ENCODE results near the gene PSMB7. TPM values are rescaled to one million over a fixed set of nuclear protein-coding genes. Genes with fewer than 3 reads are reported as not detected.

The PSMB7 gene
- polyA plus RNA-seq, 1 of the 3 experiments (the other 2 are of a cell fraction) = 357 TPM

DNA sequence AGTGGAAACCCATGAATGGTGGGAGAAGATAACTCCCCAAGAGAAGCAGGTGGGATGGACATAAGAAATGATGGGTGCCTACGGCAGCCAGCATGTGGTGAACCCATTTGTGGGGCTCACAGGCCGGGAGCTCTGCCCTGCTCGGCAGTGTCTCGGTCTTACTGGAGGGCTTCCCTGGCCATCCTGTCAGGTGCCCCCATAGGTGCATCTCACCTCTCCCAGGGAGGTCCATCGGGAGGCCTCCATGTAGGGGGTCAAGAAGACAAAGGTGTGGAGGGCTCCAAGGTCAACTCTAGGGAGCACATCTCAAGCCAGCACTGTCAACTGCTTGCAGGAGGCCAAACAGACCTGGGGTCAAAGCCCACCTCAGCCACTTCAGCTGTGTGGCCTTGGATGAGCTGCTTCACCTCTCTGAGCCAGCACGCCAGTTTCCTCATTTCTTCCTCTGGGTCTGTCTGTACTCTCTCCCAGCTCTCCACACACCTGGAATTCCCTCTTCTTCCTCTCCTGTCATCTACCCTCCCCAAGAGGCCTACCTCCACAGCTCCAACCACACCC, 24.5 kb upstream of the PSMB7 start (continued):
- TF ChIP-seq GATA2 (CRISPR knock-in tag; IDR thresholded peaks at IDR 0.05) (no peak), RCOR1 (IDR thresholded peaks at IDR 0.05; ENCODE audit: low read length) (no peak), SMC3 (IDR thresholded peaks at IDR 0.05; ENCODE audit: low read depth, low read length) (no peak), NFIC (IDR thresholded peaks at IDR 0.05; ENCODE audit: borderline replicate concordance) (no peak)

- no peak for DNase-seq
- no peak overlapping the region for H3K27ac ChIP-seq (ENCODE audit: low read depth in 2 of 2, low read length in 1 of 2)
- H3K9ac ChIP-seq = no peak overlapping the region
- no peaks in the 10 kb centered on the region for H3K79me2 ChIP-seq (ENCODE audit: insufficient read depth)
- H3K4me3 ChIP-seq (ENCODE audit: low read depth in 2 of 2, low read length in 1 of 2) = no peak overlapping the region
- H2AFZ ChIP-seq (ENCODE audit: low read depth) = no peak overlapping the region
- H4K20me1 ChIP-seq (ENCODE audit: insufficient read depth) = no peaks in the 10 kb centered on the region
- no peaks in the 10 kb centered on the region for H3K9me3 ChIP-seq
- H3K27me3 ChIP-seq (ENCODE audit: insufficient read depth) = no peaks in the 10 kb centered on the region
- TF ChIP-seq MXI1 (IDR thresholded peaks at IDR 0.05; ENCODE audit: low read depth, low read length) = no peak
- TF ChIP-seq EP300 (IDR thresholded peaks at IDR 0.05; ENCODE audit: borderline replicate concordance in 1 of 2, low read depth in 1 of 2, low read length in 1 of 2) = no peak
- no peak for TF ChIP-seq ZBTB33 (IDR thresholded peaks at IDR 0.05; ENCODE audit: borderline replicate concordance, low read depth)
- TF ChIP-seq EZH2phosphoT487 (IDR thresholded peaks at IDR 0.05; ENCODE audit: borderline replicate concordance, low read depth) = no peak
- TF ChIP-seq ELF1 (IDR thresholded peaks at IDR 0.05) = no peak
- no peak for TF ChIP-seq POLR2AphosphoS5 (IDR thresholded peaks at IDR 0.05; ENCODE audit: low read depth, low read length)
- TF ChIP-seq RXRA (IDR thresholded peaks at IDR 0.05; ENCODE audit: borderline replicate concordance, low read depth) = no peak
- no peak for TF ChIP-seq NFIC (IDR thresholded peaks at IDR 0.05; ENCODE audit: borderline replicate concordance)
- TF ChIP-seq NRF1 (IDR thresholded peaks at IDR 0.05; ENCODE audit: low read depth, low read length) = no peak
- TF ChIP-seq TCF12 (IDR thresholded peaks at IDR 0.05) = no peak
- TF ChIP-seq FOXM1 (IDR thresholded peaks at IDR 0.05; ENCODE audit: low read depth) = no peak
- no peak for TF ChIP-seq SIN3A (IDR thresholded peaks at IDR 0.05; ENCODE audit: borderline replicate concordance, low read depth, low read length)
- TF ChIP-seq, protein P1, sequence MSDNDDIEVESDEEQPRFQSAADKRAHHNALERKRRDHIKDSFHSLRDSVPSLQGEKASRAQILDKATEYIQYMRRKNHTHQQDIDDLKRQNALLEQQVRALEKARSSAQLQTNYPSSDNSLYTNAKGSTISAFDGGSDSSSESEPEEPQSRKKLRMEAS (IDR thresholded peaks at IDR 0.05; ENCODE audit: low read depth) = no peak
- TF ChIP-seq, protein P2, sequence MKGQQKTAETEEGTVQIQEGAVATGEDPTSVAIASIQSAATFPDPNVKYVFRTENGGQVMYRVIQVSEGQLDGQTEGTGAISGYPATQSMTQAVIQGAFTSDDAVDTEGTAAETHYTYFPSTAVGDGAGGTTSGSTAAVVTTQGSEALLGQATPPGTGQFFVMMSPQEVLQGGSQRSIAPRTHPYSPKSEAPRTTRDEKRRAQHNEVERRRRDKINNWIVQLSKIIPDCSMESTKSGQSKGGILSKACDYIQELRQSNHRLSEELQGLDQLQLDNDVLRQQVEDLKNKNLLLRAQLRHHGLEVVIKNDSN (IDR thresholded peaks at IDR 0.05; ENCODE audit: borderline replicate concordance, low read depth) = no peak
- no peak for TF ChIP-seq CTCF (IDR thresholded peaks at IDR 0.05)
- no peak for TF ChIP-seq RFX5 (IDR thresholded peaks at IDR 0.05; ENCODE audit: low read length)
- peaks cover 5% of the 10 kb centered on the region for H3F3A ChIP-seq (replicated peaks; ENCODE audit: insufficient read depth)
- ChIA-PET CTCF (interaction anchor here (0.8 to 1.1 kb wide), 4 partner anchors 9 to 98 kb away, joined by 3 to 4 read pairs (median 4); no protein-coding TSS in a partner anchor), POLR2A (no interaction called here)
- no peaks in the 10 kb centered on the region for H3K36me3 ChIP-seq (replicated peaks in 1 of 2; ENCODE audit: control insufficient read depth in 1 of 2, insufficient read depth in 2 of 2, low read length in 1 of 2)
- no peaks in the 10 kb centered on the region for H3K4me1 ChIP-seq (ENCODE audit: control insufficient read depth in 1 of 2, insufficient read depth in 2 of 2, low read depth in 1 of 2, low read length in 1 of 2)
- H3K9me2 ChIP-seq = no peaks in the 10 kb centered on the region
- H3K4me2 ChIP-seq = no peak overlapping the region
- 80% methylated on average over 1 of the region's 1 CpG for WGBS (ENCODE audit: low lambda C conversion rate)
Observed at GRCh38 chr9:124439086-124439485, 23.8 kb upstream of the PSMB7 start.
